NCI-H446 (cell line): ENCODE data around the gene NR4A3.

Experiments used
- DNase-seq, 2 experiments: peaks; one replicate each; lab custom pipeline; 2025; lab: John Stamatoyannopoulos, UW

Gene NR4A3

DNA sequence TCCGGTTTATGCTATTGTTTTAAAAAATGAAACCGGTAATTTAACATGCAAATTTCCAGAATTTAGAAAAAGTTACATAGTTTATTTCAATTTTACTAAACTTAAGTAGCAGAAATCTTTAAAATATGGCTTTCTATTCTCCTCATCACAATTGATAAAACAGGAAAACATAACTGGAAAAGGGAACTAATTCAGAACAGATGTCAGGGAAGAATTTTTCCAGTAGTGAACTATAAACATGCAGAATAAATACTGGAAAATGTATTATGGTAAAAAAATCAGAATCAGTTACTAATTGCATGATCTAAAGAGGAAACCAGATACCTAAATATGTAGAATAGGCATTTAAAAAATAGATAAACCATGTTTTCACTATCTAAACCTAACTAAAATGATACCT lies 7.3 kb upstream of the NR4A3 start:
- no peak for DNase-seq

DNA sequence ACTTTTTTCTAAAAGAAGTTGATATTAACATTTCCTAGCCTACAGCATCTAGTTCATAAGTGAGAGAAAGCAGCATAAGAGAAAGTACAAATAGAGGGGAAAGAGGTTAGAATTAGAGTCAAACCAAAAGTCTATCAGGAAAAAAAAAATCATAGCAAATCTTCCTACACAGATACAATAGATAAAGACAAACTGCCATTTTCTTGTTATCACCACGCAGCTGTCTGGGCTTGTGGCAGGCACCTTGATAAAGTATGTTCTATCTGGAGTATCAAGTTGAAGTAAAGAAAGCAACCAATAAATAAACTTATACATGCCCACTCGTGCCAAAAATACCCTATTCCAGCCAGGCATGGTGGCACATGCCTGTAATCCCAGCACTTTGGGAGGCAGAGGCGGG lies 5.3 kb upstream of the NR4A3 start:
- DNase-seq = no peak

- no peak for DNase-seq
These were observed 3.2 kb upstream of the NR4A3 start for GRCh38 chr9:99818500-99818899.

DNA sequence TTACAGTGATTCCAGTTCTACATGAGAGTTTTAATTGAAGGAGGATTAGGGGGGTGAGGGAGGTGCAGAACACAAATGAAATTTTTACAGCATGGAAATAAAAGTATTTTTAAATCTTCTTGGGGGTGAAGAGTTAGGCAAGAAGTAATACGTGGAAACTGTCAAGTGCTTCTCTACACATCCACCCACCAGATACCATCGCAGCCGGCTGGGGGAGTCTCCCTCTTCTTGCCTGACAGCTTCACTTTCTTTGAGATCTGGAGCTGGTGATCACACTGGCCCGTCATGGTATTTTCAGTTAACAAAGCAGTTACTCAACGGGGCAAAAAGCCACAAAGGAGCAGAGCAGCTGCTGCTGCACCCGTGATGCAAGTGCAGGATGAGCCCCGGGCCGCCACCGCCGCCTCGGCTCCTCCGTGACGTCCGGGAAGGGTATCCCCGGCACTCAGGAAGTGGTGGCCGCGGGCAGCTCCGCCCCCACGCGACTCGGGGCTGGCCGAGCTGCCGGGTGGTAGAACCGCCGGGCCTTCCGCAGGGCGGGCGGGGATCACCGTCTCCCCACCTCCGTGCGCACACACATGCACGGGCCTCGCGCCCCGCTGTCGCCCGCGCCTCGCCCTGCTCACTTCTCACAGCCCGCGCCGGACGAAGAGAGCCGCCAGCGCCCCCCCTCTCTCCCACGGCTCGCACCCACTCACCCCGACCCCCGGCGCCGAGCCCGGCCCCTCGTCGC lies 2.4 kb upstream of the NR4A3 start:
- peak; percentile 59 to 79 for DNase-seq

DNA sequence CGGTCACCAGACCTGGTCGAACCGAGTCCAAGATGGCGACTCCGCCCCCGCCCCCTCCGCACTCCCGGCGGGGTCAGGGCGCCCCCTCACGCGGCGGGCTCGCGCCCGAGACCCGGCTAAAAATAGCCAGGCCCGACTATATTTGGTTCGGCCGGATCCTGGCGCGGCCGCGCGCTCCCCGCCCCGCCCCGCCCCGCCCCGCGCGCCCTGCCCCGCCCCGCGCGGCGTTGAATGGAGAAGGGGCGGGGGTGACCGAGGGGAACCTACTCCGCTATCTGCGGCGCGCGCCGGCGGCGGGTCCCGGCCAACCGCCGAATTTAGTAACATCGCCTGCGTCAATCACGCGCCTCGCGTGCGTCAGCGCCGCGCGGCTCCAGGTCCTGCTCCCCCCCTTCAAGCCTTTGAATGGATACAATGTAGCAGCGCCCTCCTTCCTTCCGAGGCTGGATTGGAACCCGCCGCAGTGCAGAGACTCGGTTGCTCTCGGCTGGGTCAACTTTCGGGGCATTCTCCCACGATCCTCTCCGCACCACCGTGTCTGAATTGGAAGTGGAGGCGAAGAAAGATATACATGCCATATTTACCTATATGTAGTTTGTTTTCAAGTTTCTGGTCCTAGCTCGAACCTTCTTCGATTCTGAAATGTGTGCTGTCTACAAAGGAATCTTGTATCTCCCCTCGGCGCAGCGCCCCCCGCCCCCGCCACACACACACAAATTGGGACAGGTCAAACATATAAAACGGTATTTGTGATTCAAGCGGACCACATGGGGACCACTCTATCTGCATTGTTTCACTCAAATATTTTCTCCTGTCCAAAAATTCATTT lies 1.6 kb upstream of the NR4A3 start:
- DNase-seq = peak; percentile 89 to 94

GRCh38 chr9:99820685-99821395 lies 845 bp upstream of the NR4A3 start:
- DNase-seq = peak; percentile 46 to 53

- peak in 1 of 2 experiments; percentile 23 for DNase-seq
These were observed 572 bp downstream of the NR4A3 start for GRCh38 chr9:99822109-99822805.

- DNase-seq = no peak
These were observed 1.3 kb downstream of the NR4A3 start for GRCh38 chr9:99822806-99823591.

DNA sequence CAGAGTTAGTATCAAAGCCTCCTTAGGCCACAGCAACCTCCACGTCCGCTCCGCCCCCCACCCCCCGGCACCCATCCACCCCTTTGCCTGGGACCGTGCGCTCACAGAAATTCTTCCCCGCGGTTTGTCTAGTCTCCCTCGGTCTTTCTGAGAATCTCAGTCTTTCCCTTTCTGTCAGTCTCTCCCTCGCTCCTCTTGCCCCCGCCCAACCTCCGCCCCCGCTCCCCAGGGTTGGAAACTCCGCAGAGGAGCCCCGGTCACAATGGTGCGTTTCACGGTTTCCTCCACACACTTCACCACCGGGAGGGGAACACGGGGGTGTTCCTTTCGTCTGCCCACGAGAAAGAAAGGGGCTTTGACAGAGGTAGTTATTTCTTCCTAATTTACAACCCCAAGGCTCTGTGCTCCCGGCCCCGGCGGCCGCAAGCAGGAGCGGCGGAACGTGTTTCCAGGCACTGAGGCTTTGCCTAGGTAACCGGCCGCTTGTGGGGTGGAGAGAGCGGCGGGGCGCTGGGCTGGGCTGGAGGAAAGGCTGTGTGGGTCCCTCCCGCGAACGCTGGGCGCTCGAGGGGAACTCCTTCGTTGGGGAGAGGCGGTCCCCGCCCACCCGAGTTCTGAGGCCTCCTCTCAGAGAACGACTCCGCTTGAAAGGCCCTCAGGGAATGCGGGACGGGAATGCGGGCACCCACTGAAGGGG lies 2.1 kb downstream of the NR4A3 start:
- DNase-seq = no peak

DNA sequence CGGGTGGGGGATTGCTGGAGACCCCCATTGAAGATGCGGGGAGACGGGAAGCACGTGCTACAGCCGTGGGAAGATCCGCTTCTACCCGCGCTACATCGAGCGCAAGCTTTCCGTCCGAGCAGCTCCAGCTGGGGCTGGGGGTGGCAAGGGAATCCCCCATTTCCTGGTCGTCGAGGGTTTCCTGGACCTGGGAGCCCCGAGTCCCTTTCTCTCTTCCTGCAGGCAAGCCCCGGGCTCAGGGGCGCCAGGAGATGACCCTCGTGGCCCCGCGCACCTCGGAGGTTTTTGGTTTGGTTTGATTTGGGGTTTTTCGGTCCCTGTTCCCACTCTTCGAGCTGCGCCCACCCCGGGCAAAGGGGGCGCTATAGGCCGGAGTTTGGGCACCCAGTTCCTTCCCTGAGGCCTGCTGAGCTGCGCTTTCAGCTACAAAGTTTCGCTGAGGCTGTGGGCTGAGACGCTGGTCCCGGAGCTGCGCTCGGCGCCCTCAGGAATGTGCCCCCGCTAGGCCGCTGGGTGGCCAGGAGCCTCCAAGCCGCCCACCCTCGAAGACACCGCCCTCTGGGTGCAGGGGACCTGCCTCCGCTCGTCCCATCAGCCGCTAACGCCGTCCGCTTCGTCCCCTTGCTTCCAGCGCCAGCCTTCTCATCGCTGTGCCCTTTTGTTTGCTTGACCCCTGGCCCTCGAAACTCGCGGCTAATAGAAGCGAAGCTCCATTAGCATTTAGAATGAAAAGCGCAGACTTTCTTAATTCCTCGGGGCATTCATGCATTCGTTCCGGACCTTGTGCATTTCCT lies 2.9 kb downstream of the NR4A3 start:
- DNase-seq = no peak

- no peak for DNase-seq
These were observed 3.7 kb downstream of the NR4A3 start for GRCh38 chr9:99825172-99826046.

- no peak for DNase-seq
These were observed 4.9 kb downstream of the NR4A3 start for GRCh38 chr9:99826579-99826978.

GRCh38 chr9:99827244-99827643 lies 5.6 kb downstream of the NR4A3 start:
- DNase-seq = no peak

DNA sequence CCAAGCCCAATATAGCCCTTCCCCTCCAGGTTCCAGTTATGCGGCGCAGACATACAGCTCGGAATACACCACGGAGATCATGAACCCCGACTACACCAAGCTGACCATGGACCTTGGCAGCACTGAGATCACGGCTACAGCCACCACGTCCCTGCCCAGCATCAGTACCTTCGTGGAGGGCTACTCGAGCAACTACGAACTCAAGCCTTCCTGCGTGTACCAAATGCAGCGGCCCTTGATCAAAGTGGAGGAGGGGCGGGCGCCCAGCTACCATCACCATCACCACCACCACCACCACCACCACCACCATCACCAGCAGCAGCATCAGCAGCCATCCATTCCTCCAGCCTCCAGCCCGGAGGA lies 6.3 kb downstream of the NR4A3 start:
- DNase-seq = no peak

GRCh38 chr9:99828417-99829176 lies 6.9 kb downstream of the NR4A3 start:
- DNase-seq = no peak

GRCh38 chr9:99831857-99832557 lies 10.3 kb downstream of the NR4A3 start:
- DNase-seq = no peak

DNA sequence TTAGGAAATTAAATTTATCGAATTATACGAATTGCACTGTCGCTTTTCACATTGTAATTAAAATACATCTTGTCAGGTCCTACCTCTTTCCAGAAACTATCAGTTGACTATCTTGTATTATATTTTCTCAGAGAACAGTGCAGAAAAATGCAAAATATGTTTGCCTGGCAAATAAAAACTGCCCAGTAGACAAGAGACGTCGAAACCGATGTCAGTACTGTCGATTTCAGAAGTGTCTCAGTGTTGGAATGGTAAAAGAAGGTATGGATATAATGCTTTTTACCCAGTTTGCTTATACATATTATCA lies 10.8 kb downstream of the NR4A3 start:
- no peak for DNase-seq

- DNase-seq = no peak
These were observed 12.1 kb downstream of the NR4A3 start for GRCh38 chr9:99833735-99834134.
